Fibroblast of skin of back (primary cell): ENCODE data around the gene TMEM120A. TPM values are rescaled to one million over a fixed set of nuclear protein-coding genes. Genes with fewer than 3 reads are reported as not detected.
"Not testable (repeated sequence)": the region's sequence is repeated elsewhere in the genome, so short reads cannot be mapped to it uniquely, and the experiment has no call there.

Experiments used
- DNase-seq: peaks from one replicate; pipeline ENCODE4 v3.0.0-alpha.2; 2013
- polyA plus RNA-seq, 2 experiments: library from polyadenylated mRNA; unstranded; fragments of 120-200 nt; gene quantifications; one replicate each; pipeline ENCODE4 v1.2.1, GENCODE V29; 2013; ENCODE audit not compliant: insufficient read length in 2 of 2

TMEM120A gene
- polyA plus RNA-seq (2013, experiment 1 of 2; ENCODE audit: insufficient read length): 35.2 TPM
- polyA plus RNA-seq (2013, experiment 2 of 2; ENCODE audit: insufficient read length): 42.3 TPM

DNA sequence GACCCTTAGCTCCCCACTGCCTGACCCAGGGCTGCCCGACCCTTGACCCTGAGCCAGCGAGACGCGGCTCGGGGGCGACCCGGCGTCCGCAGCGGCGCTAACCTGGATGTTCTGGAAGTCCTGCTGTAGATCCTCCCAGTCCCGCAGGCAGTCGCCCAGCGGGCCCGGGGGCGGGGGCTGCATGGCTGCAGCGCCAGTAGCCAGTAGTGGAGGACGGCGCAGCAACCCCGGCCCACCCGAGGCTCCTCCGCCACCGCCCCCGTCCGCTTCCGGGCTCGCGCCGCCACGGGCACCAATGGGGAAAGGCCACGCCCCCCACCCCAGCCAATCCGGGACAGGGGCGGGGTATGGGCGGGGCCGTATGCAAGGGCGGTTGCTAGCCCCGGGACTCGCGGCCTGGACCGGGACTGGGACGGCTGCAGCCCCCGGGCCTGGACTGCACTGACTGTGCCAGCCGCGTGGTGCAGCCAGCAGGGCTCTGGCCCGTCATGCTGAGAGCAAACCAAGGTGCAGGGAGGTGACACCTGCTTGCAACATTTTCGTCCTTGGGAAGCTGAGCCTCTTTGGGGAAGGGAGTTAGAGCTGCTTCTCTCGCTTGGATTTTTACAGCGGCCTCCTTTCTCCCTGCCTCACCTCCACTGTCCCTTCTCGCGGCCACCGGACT lies at the start of gene TMEM120A:
Gene TMEM120A, minus strand, starts transcription at position 208 of the 664 bp plus-strand sequence. Its CDS starts 25 bp downstream, at position 183.
- DNase-seq: peak; percentile 92

GRCh38 chr7:76040126-76040525 lies 45.7 kb upstream of the TMEM120A start:
- no peak for DNase-seq

- DNase-seq: peak; percentile 91
Observed at GRCh38 chr7:76037310-76037709, 42.9 kb upstream of the TMEM120A start.

DNA sequence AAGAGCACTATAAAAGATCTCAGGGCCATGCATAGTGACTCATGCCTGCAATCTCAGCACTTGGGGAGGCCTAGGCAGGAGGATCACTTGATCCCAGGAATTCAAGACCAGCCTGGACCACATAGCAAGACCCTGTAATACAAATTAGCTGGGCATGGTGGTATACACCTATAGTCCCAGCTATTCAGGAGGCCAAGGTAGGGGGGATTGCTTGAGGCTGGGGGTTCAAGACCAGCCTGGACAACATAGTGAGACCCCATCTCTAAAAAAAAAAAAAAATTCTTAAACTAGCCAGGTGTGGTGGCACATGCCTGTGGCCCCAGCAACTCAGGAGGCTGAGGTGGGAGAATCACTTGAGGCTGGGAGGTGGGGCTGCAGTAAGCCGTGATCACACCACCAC lies 37.6 kb upstream of the TMEM120A start:
- DNase-seq: no peak

DNA sequence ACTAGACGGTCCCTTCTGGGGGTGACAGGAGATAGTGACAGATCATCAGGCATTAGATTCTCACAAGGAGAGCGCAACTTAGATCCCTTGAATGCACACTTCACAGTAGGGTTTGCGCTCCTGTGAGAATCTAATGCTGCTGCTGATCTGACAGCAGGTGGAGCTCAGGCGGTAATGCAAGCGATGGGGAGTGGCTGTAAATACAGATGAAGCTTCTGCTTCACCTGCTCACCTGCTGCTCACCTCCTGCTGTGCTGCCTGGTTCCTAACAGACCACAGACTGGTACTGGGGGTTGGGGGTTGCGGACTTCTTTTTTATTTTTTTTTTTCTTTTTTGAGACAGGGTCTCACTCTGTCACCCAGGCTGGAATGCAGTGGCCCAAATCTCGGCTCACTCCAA lies 35.3 kb upstream of the TMEM120A start:
- not testable (repeated sequence) for DNase-seq

- no peak for DNase-seq
Observed at GRCh38 chr7:76023002-76023401, 28.6 kb upstream of the TMEM120A start.

DNA sequence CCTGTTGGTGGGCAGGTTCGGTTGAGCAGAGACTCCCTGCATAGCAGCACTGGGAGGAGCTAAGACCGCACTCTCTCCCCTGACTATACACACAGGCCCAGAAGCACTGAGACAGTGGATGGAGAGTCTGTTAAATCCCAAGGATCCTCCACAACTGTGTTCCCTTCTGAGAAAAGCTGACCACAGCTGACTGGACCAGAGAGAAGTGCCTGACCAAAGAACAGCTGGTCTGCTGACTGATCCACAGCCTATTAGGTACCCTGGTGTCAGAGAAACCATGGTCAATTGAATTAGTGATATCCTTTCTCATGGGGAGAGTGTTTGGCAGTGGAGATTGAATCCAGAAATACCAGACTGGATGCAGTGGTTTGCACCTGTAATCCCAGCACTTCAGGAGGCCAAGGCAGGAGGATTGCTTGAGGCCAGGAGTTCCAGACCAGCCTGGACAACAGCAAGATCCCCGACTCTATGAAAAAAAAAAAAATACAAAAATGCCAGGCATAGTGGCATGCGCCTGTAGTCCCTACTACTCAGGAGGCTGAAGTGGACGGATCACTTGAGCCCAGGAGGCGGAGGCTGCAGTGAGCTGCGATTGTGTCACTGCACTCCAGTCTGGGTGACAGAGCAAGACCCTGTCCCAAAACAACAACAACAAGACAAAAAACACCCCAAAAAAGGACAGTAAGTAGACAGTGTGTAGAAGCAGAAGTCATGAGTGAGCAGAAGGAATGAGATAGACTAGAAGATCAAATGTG lies 27.8 kb upstream of the TMEM120A start:
- DNase-seq: no peak

DNA sequence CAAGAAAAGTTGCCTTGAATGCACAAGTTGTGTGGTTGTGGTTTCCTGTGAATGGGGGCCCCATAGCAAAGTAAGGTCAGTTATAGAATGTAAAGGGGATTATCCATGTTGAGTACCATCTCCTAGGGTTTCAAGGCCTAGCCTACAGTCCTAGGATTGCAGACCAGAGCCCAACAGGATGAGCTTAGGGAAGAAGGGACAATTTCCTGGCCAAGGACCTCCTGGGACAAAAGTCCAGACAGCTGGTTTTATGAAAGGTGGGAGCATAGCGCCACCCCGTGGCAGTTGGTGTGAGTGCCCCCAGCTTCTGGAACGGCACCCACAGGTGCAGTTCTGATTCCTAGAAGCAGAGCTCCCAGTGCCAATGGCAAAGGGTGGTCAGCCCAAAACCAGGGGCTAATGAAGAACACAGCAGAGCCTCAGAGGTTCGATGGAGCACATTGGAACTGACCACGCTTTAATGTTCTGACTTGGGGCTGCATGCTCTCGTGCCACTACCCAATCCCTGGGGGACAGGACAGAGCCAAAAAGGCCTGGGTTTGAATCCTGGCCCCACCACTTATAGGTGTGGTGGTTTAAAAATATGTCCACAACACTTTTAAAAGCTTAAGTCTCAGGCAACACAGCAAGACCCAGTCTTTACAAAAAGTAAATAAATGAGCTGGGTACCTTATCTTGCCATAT lies 25.8 kb upstream of the TMEM120A start:
- DNase-seq: peak; percentile 61

DNA sequence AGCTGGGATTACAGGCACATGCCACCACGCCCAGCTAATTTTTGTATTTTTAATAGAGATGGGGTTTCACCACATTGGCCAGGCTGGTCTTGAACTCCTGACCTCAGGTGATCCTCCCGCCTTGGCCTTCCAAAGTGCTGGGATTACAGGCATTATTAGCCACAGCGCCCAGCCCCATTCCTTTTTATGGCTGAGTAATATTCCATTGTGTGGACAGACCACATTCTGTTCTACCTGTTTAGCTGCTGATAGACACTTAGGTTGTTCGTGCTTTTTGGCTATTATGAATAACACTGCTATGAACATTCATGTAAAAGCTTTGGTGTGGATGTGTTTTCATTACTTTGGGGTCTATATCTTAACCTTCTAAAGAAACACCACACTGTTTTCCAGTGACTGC lies 24.1 kb upstream of the TMEM120A start:
- DNase-seq: not testable (repeated sequence)

GRCh38 chr7:76016191-76016947 lies 22.0 kb upstream of the TMEM120A start:
- DNase-seq: no peak

- DNase-seq: peak; percentile 84
Observed at GRCh38 chr7:76011442-76011861, 17.1 kb upstream of the TMEM120A start.

- DNase-seq: no peak
Observed at GRCh38 chr7:76009672-76010600, 15.5 kb upstream of the TMEM120A start.

- DNase-seq: no peak
Observed at GRCh38 chr7:76008156-76008687, 13.8 kb upstream of the TMEM120A start.

GRCh38 chr7:76005004-76005403 lies 10.6 kb upstream of the TMEM120A start:
- not testable (repeated sequence) for DNase-seq

GRCh38 chr7:76003351-76003750 lies 9.0 kb upstream of the TMEM120A start:
- DNase-seq: no peak

DNA sequence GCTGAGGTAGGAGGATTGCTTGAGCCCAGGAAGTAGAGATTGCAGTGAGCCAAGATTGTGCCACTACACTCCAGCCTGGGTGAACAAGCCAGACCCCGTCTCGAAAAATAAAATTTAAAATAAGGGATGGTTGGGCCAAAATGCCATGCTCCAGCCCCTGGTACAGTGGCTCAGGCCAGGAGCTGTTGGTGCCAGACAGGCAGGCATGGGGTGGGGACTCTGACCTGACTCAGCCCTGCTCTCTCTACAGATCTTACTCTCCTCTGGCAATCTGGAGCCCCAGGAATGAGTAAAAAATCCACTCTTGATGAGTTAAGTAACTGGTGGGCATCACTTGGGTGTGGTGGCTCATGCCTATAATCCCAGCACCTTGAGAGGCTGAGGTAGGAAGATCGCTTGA lies 8.4 kb upstream of the TMEM120A start:
- DNase-seq: no peak

DNA sequence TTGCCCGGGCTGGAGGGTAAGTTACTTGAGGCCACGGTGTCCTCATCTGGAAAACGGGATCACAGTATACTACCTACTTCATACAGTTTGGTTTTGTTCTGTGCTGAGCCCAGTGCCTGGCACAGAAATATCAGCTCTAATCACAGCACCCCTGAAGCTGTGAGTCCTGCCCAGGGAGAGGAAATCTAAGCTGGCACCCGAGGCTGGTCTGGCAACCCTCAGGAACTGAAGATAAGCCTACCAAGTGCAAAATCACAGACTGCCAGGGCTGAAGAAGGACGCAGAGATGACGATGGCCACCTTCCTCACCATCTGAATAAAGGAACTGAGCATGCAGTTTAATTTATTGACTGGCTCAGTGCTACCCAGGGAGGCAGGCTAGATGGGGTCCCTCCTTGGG lies 7.7 kb upstream of the TMEM120A start:
- no peak for DNase-seq

GRCh38 chr7:76000566-76000965 lies 6.2 kb upstream of the TMEM120A start:
- no peak for DNase-seq

DNA sequence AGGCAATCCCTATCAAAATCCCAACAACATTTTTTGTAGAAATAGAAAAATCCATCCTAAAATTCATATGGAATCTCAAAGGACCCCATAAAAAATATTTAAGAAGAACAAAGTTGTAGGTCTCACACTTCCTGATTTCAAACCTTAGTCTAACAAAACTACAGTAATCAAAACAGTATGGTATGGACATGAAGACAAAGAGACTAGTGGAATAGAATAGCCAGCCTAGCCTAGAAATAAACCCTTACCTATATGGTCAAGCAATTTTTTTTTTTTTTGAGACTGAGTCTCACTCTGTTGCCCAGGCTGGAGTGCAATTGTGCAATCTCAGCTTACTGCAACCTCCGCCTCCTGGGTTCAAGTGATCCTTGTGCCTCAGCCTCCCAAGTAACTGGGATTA lies 3.6 kb upstream of the TMEM120A start:
- DNase-seq: no peak

DNA sequence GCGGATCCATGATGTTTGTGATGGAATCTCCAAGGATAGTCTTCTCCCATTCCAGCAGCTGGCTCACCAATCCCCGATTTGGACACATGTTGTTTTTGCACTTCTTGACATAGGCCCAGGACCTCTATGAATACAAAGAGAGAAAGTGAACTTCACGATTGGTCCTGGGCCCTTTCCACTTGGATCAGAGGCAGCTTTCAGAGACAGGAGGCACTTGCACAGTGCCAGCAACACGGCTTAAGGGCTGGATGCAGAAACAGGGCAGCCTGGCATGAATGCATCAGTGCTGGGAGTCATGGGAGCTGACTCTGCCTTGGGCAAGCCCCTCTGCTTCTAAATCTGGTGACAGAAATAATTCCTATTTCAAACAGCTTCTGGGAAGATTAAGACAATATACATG lies 2.1 kb upstream of the TMEM120A start:
- no peak for DNase-seq

GRCh38 chr7:75995996-75996395 lies 1.6 kb upstream of the TMEM120A start:
- no peak for DNase-seq
